Measurements from ENCODE around the gene SH3RF2.

- TF ChIP-seq CTCF (conservative IDR thresholded peaks at IDR 0.05 in 1 of 2, IDR thresholded peaks at IDR 0.05 in 1 of 2; ENCODE audit: low read depth in 1 of 2, low read length in 2 of 2) (no peak), EZH2 (IDR thresholded peaks at IDR 0.05; ENCODE audit: low read length, missing control alignments) (no peak)
Measured at GRCh38 chr5:145912019-145912418, 24.4 kb upstream of the SH3RF2 start.
